Rectal smooth muscle tissue (tissue), 1 donor: ENCODE measurements around the gene PIAS4.
A peak's percentile ranks its signal among the peaks of the same experiment; 100 is the strongest.

ENCODE experiments used
- H3K27ac ChIP-seq: one replicate; pipeline ENCODE4 v1.7.0; 2013; ENCODE audit warnings: low read depth, low read length, inconsistent platforms
- H3K27me3 ChIP-seq: one replicate; pipeline ENCODE4 v1.7.0; 2013; ENCODE audit warnings: low read length; ENCODE audit not compliant: control insufficient read depth, insufficient read depth
- H3K36me3 ChIP-seq: one replicate; pipeline ENCODE4 v1.7.0; 2013; ENCODE audit warnings: low read length; ENCODE audit not compliant: control insufficient read depth, insufficient read depth
- H3K4me1 ChIP-seq: one replicate; pipeline ENCODE4 v1.7.0; 2013; ENCODE audit warnings: low read length; ENCODE audit not compliant: control insufficient read depth, insufficient read depth
- H3K4me3 ChIP-seq: one replicate; pipeline ENCODE4 v1.7.0; 2013; ENCODE audit warnings: low read length
- H3K9ac ChIP-seq: one replicate; pipeline ENCODE4 v1.7.0; 2013; ENCODE audit warnings: low read length

PIAS4 gene

GRCh38 chr19:4058693-4059452 lies 51.3 kb downstream of the PIAS4 start:
- peaks cover 15% of the 10 kb centered on the region for H3K36me3 ChIP-seq
- peak overlapping the region; percentile 59 for H3K9ac ChIP-seq
- peaks cover 45% of the 10 kb centered on the region for H3K4me1 ChIP-seq
- H3K27me3 ChIP-seq: no peaks in the 10 kb centered on the region
- H3K4me3 ChIP-seq: peak overlapping the region; percentile 45
- H3K27ac ChIP-seq: peak overlapping the region; percentile 90

GRCh38 chr19:4059453-4059871 lies 51.9 kb downstream of the PIAS4 start:
- H3K27ac ChIP-seq: peak overlapping the region; percentile 90
- peaks cover 45% of the 10 kb centered on the region for H3K4me1 ChIP-seq
- peak overlapping the region; percentile 30 for H3K9ac ChIP-seq
- H3K4me3 ChIP-seq: peak overlapping the region; percentile 45
- peaks cover 12% of the 10 kb centered on the region for H3K36me3 ChIP-seq
- no peaks in the 10 kb centered on the region for H3K27me3 ChIP-seq

GRCh38 chr19:4059891-4060620 lies 52.5 kb downstream of the PIAS4 start:
- H3K4me1 ChIP-seq: peaks cover 45% of the 10 kb centered on the region
- peak overlapping the region; percentile 29 for H3K9ac ChIP-seq
- no peaks in the 10 kb centered on the region for H3K27me3 ChIP-seq
- H3K36me3 ChIP-seq: peaks cover 6% of the 10 kb centered on the region
- H3K27ac ChIP-seq: peak overlapping the region; percentile 90
- H3K4me3 ChIP-seq: peak overlapping the region; percentile 45

GRCh38 chr19:4060621-4061177 lies 53.2 kb downstream of the PIAS4 start:
- H3K27me3 ChIP-seq: no peaks in the 10 kb centered on the region
- H3K4me1 ChIP-seq: peaks cover 45% of the 10 kb centered on the region
- H3K9ac ChIP-seq: peak overlapping the region; percentile 29
- H3K36me3 ChIP-seq: peaks cover 4% of the 10 kb centered on the region
- H3K4me3 ChIP-seq: peak overlapping the region; percentile 40
- H3K27ac ChIP-seq: peak overlapping the region; percentile 90

- Histone ChIP-seq H3K27me3 (no peaks in the 10 kb centered on the region), H3K27ac (peak overlapping the region; percentile 90), H3K4me3 (peak overlapping the region; percentile 80), H3K9ac (peak overlapping the region; percentile 38), H3K36me3 (no peaks in the 10 kb centered on the region), H3K4me1 (peaks cover 45% of the 10 kb centered on the region)
Measured at GRCh38 chr19:4061178-4061682, 53.7 kb downstream of the PIAS4 start.

- Histone ChIP-seq H3K27ac (peak overlapping the region; percentile 90), H3K4me1 (peaks cover 45% of the 10 kb centered on the region), H3K36me3 (no peaks in the 10 kb centered on the region), H3K4me3 (peak overlapping the region; percentile 80), H3K9ac (peak overlapping the region; percentile 38), H3K27me3 (no peaks in the 10 kb centered on the region)
Measured at GRCh38 chr19:4061683-4062418, 54.3 kb downstream of the PIAS4 start.

GRCh38 chr19:4062419-4063368 lies 55.2 kb downstream of the PIAS4 start:
- peak overlapping the region; percentile 80 for H3K4me3 ChIP-seq
- no peak overlapping the region for H3K9ac ChIP-seq
- peaks cover 45% of the 10 kb centered on the region for H3K4me1 ChIP-seq
- no peaks in the 10 kb centered on the region for H3K36me3 ChIP-seq
- H3K27ac ChIP-seq: peak overlapping the region; percentile 94
- no peaks in the 10 kb centered on the region for H3K27me3 ChIP-seq

- Histone ChIP-seq H3K27ac (peak overlapping the region; percentile 94), H3K36me3 (no peaks in the 10 kb centered on the region), H3K9ac (peak overlapping the region; percentile 68), H3K4me3 (peak overlapping the region; percentile 80), H3K27me3 (no peaks in the 10 kb centered on the region), H3K4me1 (peaks cover 50% of the 10 kb centered on the region)
Measured at GRCh38 chr19:4063369-4064148, 56.0 kb downstream of the PIAS4 start.

GRCh38 chr19:4064149-4064495 lies 56.6 kb downstream of the PIAS4 start:
- Histone ChIP-seq H3K4me1 (peaks cover 45% of the 10 kb centered on the region), H3K4me3 (peak overlapping the region; percentile 80), H3K36me3 (no peaks in the 10 kb centered on the region), H3K27ac (peak overlapping the region; percentile 94), H3K9ac (peak overlapping the region; percentile 68), H3K27me3 (no peaks in the 10 kb centered on the region)

GRCh38 chr19:4064496-4065260 lies 57.1 kb downstream of the PIAS4 start:
- no peaks in the 10 kb centered on the region for H3K36me3 ChIP-seq
- peak overlapping the region; percentile 80 for H3K4me3 ChIP-seq
- peaks cover 40% of the 10 kb centered on the region for H3K4me1 ChIP-seq
- H3K9ac ChIP-seq: peak overlapping the region; percentile 49
- H3K27ac ChIP-seq: peak overlapping the region; percentile 94
- no peaks in the 10 kb centered on the region for H3K27me3 ChIP-seq
